Femur (tissue), 1 donor: ENCODE data around the gene ARRDC3.
"Not testable (repeated sequence)": the region's sequence is repeated elsewhere in the genome, so short reads cannot be mapped to it uniquely, and the experiment has no call there.

Experiments used
- DNase-seq: peaks from one replicate; pipeline ENCODE4 v3.0.0-alpha.2; 2017

Gene ARRDC3

GRCh38 chr5:91383027-91383955 lies at the start of gene ARRDC3:
TSS of gene ARRDC3 (minus strand) at chr5:91383317. CDS start at chr5:91383092, 225 bp downstream.
- peak; percentile 98 for DNase-seq

GRCh38 chr5:91430949-91431348 lies 47.8 kb upstream of the ARRDC3 start:
- no peak for DNase-seq

- no peak for DNase-seq
Observed at GRCh38 chr5:91424638-91425436, 41.7 kb upstream of the ARRDC3 start.

- DNase-seq, result no peak
Observed at GRCh38 chr5:91423871-91424270, 40.8 kb upstream of the ARRDC3 start.

GRCh38 chr5:91420879-91421278 lies 37.8 kb upstream of the ARRDC3 start:
- DNase-seq, result no peak

- DNase-seq, result peak; percentile 50
Observed at GRCh38 chr5:91419571-91420537, 36.7 kb upstream of the ARRDC3 start.

GRCh38 chr5:91419136-91419535 lies 36.0 kb upstream of the ARRDC3 start:
- DNase-seq, result no peak

GRCh38 chr5:91418158-91418557 lies 35.0 kb upstream of the ARRDC3 start:
- DNase-seq, result no peak

- no peak for DNase-seq
Observed at GRCh38 chr5:91417219-91417618, 34.1 kb upstream of the ARRDC3 start.

GRCh38 chr5:91416491-91416890 lies 33.4 kb upstream of the ARRDC3 start:
- no peak for DNase-seq

- no peak for DNase-seq
Observed at GRCh38 chr5:91409304-91409703, 26.2 kb upstream of the ARRDC3 start.

GRCh38 chr5:91408710-91409109 lies 25.6 kb upstream of the ARRDC3 start:
- DNase-seq, result no peak

GRCh38 chr5:91407204-91407603 lies 24.1 kb upstream of the ARRDC3 start:
- no peak for DNase-seq

- DNase-seq, result no peak
Observed at GRCh38 chr5:91403438-91403837, 20.3 kb upstream of the ARRDC3 start.

GRCh38 chr5:91401175-91401574 lies 18.1 kb upstream of the ARRDC3 start:
- DNase-seq, result no peak

GRCh38 chr5:91397791-91398190 lies 14.7 kb upstream of the ARRDC3 start:
- no peak for DNase-seq

- DNase-seq, result no peak
Observed at GRCh38 chr5:91390268-91390667, 7.2 kb upstream of the ARRDC3 start.

- not testable (repeated sequence) for DNase-seq
Observed at GRCh38 chr5:91389555-91389954, 6.4 kb upstream of the ARRDC3 start.

- no peak for DNase-seq
Observed at GRCh38 chr5:91388362-91388761, 5.2 kb upstream of the ARRDC3 start.

GRCh38 chr5:91386120-91386519 lies 3.0 kb upstream of the ARRDC3 start:
- DNase-seq, result no peak

- not testable (repeated sequence) for DNase-seq
Observed at GRCh38 chr5:91385596-91385995, 2.5 kb upstream of the ARRDC3 start.

GRCh38 chr5:91384671-91385430 lies 1.7 kb upstream of the ARRDC3 start:
- no peak for DNase-seq
